ENCODE measurements around the gene OR52R1. TPM values are rescaled to one million over a fixed set of nuclear protein-coding genes. Genes with fewer than 3 reads are reported as not detected.

Gene OR52R1
- polyA plus RNA-seq, 2 donors: not detected

Other genes starting within 250 kb of the OR52R1 start
- not detected for gene OR52I2, start 222.6 kb downstream of the OR52R1 start, polyA plus RNA-seq
- not detected for gene OR52I1, start 210.3 kb downstream of the OR52R1 start, polyA plus RNA-seq
- gene TRIM68, start 196.1 kb downstream of the OR52R1 start, polyA plus RNA-seq: 1 to 10 TPM; 3.0 to 3.7 TPM
- not detected for gene OR51D1, start 166.9 kb downstream of the OR52R1 start, polyA plus RNA-seq
- gene OR51E1, start 160.4 kb downstream of the OR52R1 start, polyA plus RNA-seq: under 1 TPM; 0.04 to 0.06 TPM
- under 1 TPM in 1 of 2 donors, not detected in 1; 0.02 TPM for gene OR51E2, start 106.5 kb downstream of the OR52R1 start, polyA plus RNA-seq
- not detected for gene MMP26, start 99.6 kb downstream of the OR52R1 start, polyA plus RNA-seq
- not detected for gene OR51F1, start 34.4 kb downstream of the OR52R1 start, polyA plus RNA-seq
- gene OR51F2, start 16.9 kb upstream of the OR52R1 start, polyA plus RNA-seq: not detected
- gene OR51S1, start 44.8 kb upstream of the OR52R1 start, polyA plus RNA-seq: not detected
- gene OR51T1, start 77.5 kb upstream of the OR52R1 start, polyA plus RNA-seq: not detected
- gene OR51A7, start 99.4 kb upstream of the OR52R1 start, polyA plus RNA-seq: not detected
- not detected for gene OR51G2, start 115.0 kb upstream of the OR52R1 start, polyA plus RNA-seq
- gene OR51G1, start 120.0 kb upstream of the OR52R1 start, polyA plus RNA-seq: not detected
- not detected for gene OR51A4, start 143.2 kb upstream of the OR52R1 start, polyA plus RNA-seq
- gene OR51A2, start 151.3 kb upstream of the OR52R1 start, polyA plus RNA-seq: not detected
- gene OR51L1, start 190.5 kb upstream of the OR52R1 start, polyA plus RNA-seq: not detected
- not detected for gene OR52J3, start 242.1 kb upstream of the OR52R1 start, polyA plus RNA-seq

Data from esophagus (tissue), 2 donors.